OCI-LY7 (cell line): ENCODE data around the gene NHLRC4. TPM values are rescaled to one million over a fixed set of nuclear protein-coding genes. Genes with fewer than 3 reads are reported as not detected.
A peak's percentile ranks its signal among the peaks of the same experiment; 100 is the strongest.

ENCODE experiments used
- BruUV-seq: library from RNA; stranded (reverse); fragments of 400-500 nt; replicated peaks from 2 replicates; lab custom pipeline; 2021; lab: Mats Ljungman, UMichigan
- CTCF ChIA-PET: fragments of 300-600 bp; sonication (Branson Sonifier 250); formaldehyde crosslinking; loops from one replicate; lab custom pipeline; 2022; ENCODE audit warnings: antibody characterized with exemption; ENCODE audit not compliant: unreplicated experiment; lab: Charles Lee
- POLR2A ChIA-PET: fragments of 300-600 bp; sonication (Branson Sonifier 250); formaldehyde crosslinking; loops from one replicate; lab custom pipeline; 2022; ENCODE audit warnings: antibody characterized with exemption; lab: Charles Lee
- DNase-seq: peaks from one replicate; pipeline ENCODE4 v3.0.0-alpha.2; 2015; ENCODE audit warnings: low spot score
- H2AFZ ChIP-seq: fragments of 200-600 bp; sonication (generic), shearing (Covaris generic); 2 replicates; pipeline ENCODE4 v1.6.1; 2014; ENCODE audit warnings: mild to moderate bottlenecking, antibody characterized with exemption, low read length, moderate library complexity
- H3K27ac ChIP-seq: fragments of 200-600 bp; sonication (generic); 2 replicates; pipeline ENCODE4 v1.5.1; 2014; ENCODE audit warnings: mixed run types, low read depth, mild to moderate bottlenecking, moderate library complexity, low read length, inconsistent platforms; ENCODE audit not compliant: poor library complexity, severe bottlenecking
- H3K36me3 ChIP-seq: fragments of 200-600 bp; sonication (generic); 2 replicates; pipeline ENCODE4 v1.6.1; 2014; ENCODE audit warnings: mild to moderate bottlenecking, antibody characterized with exemption, low read length, moderate library complexity, mixed read lengths; ENCODE audit not compliant: insufficient read depth
- H3K4me1 ChIP-seq: fragments of 200-600 bp; sonication (generic); 2 replicates; pipeline ENCODE4 v1.5.1; 2014; ENCODE audit warnings: mild to moderate bottlenecking, low read length; ENCODE audit not compliant: insufficient read depth, poor library complexity, severe bottlenecking
- H3K4me2 ChIP-seq: fragments of 200-600 bp; sonication (generic); 2 replicates; pipeline ENCODE4 v1.6.1; 2014; ENCODE audit warnings: mild to moderate bottlenecking, low read length
- H3K4me3 ChIP-seq: fragments of 200-600 bp; sonication (generic); 2 replicates; pipeline ENCODE4 v1.5.1; 2014; ENCODE audit warnings: mild to moderate bottlenecking, low read depth, low read length; ENCODE audit not compliant: poor library complexity, severe bottlenecking
- H3K79me2 ChIP-seq: fragments of 200-600 bp; sonication (generic); 2 replicates; pipeline ENCODE4 v1.6.1; 2016; ENCODE audit warnings: low read depth, mild to moderate bottlenecking, low read length, moderate library complexity, mixed read lengths; ENCODE audit not compliant: insufficient read depth
- H3K9me2 ChIP-seq: fragments of 200-600 bp; sonication (generic); 2 replicates; pipeline ENCODE4 v1.6.1; 2016; ENCODE audit warnings: mild to moderate bottlenecking, low read length, mixed read lengths; ENCODE audit not compliant: insufficient read depth
- H3K9me3 ChIP-seq: fragments of 200-600 bp; sonication (generic); 2 replicates; pipeline ENCODE4 v1.6.1; 2014; ENCODE audit warnings: mild to moderate bottlenecking, mixed run types, low read length, mixed read lengths
- H4K20me1 ChIP-seq: fragments of 200-600 bp; sonication (generic); 2 replicates; pipeline ENCODE4 v1.6.1; 2014; ENCODE audit warnings: mild to moderate bottlenecking, antibody characterized with exemption, low read length, moderate library complexity, mixed read lengths; ENCODE audit not compliant: insufficient read depth
- CTCF ChIP-seq: fragments of 200-600 bp; sonication (generic); conservative IDR thresholded peaks from 2 replicates; pipeline ENCODE4 v1.5.1; 2014; ENCODE audit warnings: mild to moderate bottlenecking, antibody characterized with exemption, low read length, moderate library complexity, mixed read lengths
- EZH2phosphoT487 ChIP-seq: fragments of 200-600 bp; sonication (generic); IDR thresholded peaks from 2 replicates; pipeline ENCODE4 v1.6.1; 2018; ENCODE audit warnings: low read depth, borderline replicate concordance, mild to moderate bottlenecking, mixed run types, antibody characterized with exemption, low read length, moderate library complexity, mixed read lengths
- intact Hi-C: fragments of 100-400 bp; cut with micrococcal nuclease; formaldehyde crosslinking; loops from one replicate; pipeline ENCODE4 v1.10.0; 2022; ENCODE audit not compliant: unreplicated experiment
- total RNA-seq, 2 experiments: library from RNA; depleted of rRNA in 1 of 2; stranded (reverse); fragments of >200 nt in 1 of 2; shearing (Covaris generic) in 1 of 2; gene quantifications; 2 replicates each; pipeline ENCODE4 v1.2.3, GENCODE V29; 2014 to 2022

NHLRC4 gene
- total RNA-seq, 2 experiments from 2014 or later, result 2.5 to 3.7 TPM

DNA sequence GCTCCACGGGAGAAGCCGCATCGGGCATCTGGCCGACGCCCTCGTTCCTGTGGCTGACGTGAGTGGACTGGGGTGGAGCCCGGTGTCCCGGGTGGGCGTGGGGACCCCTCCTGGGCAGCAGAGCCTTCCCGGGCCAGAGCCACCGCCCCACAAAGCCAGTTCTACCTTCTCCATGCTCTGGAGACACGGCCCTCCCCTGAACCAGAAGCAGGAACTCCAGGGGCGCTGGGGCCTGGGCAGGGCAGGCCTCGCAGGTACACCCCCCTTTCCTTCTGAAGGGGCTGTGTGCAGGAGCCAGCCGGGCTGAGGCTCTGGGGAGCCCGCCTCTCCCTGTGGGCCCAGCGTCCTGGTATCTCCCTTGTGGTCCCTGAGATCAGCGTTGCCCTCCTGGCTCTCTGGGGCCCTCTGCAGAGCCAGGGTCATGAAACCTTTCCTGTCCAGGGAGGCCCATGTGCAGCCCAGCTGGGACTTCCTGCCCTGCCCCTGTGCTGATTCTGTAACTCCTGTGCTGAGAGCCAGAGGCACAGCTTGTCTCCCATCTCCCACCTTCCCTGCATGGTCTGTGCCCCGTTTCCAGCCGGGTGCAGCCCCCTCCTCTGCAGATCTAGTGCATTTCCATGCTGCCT lies 9.5 kb downstream of the NHLRC4 start:
- CTCF ChIA-PET, result interaction anchor here (0.6 kb wide), 1 partner anchor 140 kb away, joined by 12 read pairs; no protein-coding TSS in a partner anchor
- POLR2A ChIA-PET, result no interaction called here
- BruUV-seq, result no TSS peak

GRCh38 chr16:576823-577201 lies 10.0 kb downstream of the NHLRC4 start:
- no peak overlapping the region for H2AFZ ChIP-seq
- no peaks in the 10 kb centered on the region for H4K20me1 ChIP-seq
- H3K4me3 ChIP-seq, result no peak overlapping the region
- no TSS peak for BruUV-seq
- H3K36me3 ChIP-seq, result peaks cover 4% of the 10 kb centered on the region; the same call in 1 of the 2 replicates
- DNase-seq, result no peak
- no peak overlapping the region for H3K27ac ChIP-seq
- intact Hi-C loops, result no loop called here
- H3K79me2 ChIP-seq, result no peaks in the 10 kb centered on the region
- H3K4me1 ChIP-seq, result peaks cover 10% of the 10 kb centered on the region
- TF ChIP-seq CTCF (peak; percentile 35), EZH2phosphoT487 (no peak)
- H3K4me2 ChIP-seq, result no peak overlapping the region
- H3K9me2 ChIP-seq, result no peaks in the 10 kb centered on the region
- CTCF ChIA-PET, result interaction anchor here (0.6 kb wide), 1 partner anchor 139 kb away, joined by 12 read pairs; no protein-coding TSS in a partner anchor
- POLR2A ChIA-PET, result no interaction called here
- no peaks in the 10 kb centered on the region for H3K9me3 ChIP-seq

More for the DNA sequence above, 9.5 kb downstream of the NHLRC4 start:
- peaks cover 10% of the 10 kb centered on the region for H3K4me1 ChIP-seq
- no peak for TF ChIP-seq EZH2phosphoT487
- TF ChIP-seq CTCF, result no peak
- peaks cover 4% of the 10 kb centered on the region; the same call in 1 of the 2 replicates for H3K36me3 ChIP-seq
- no peak overlapping the region for H3K4me3 ChIP-seq
- no peak for DNase-seq
- no peak overlapping the region for H3K27ac ChIP-seq
- H4K20me1 ChIP-seq, result no peaks in the 10 kb centered on the region
- H3K9me2 ChIP-seq, result no peaks in the 10 kb centered on the region
- intact Hi-C loops, result no loop called here
- H2AFZ ChIP-seq, result no peak overlapping the region
- no peaks in the 10 kb centered on the region for H3K79me2 ChIP-seq
- H3K4me2 ChIP-seq, result no peak overlapping the region
- no peaks in the 10 kb centered on the region for H3K9me3 ChIP-seq

DNA sequence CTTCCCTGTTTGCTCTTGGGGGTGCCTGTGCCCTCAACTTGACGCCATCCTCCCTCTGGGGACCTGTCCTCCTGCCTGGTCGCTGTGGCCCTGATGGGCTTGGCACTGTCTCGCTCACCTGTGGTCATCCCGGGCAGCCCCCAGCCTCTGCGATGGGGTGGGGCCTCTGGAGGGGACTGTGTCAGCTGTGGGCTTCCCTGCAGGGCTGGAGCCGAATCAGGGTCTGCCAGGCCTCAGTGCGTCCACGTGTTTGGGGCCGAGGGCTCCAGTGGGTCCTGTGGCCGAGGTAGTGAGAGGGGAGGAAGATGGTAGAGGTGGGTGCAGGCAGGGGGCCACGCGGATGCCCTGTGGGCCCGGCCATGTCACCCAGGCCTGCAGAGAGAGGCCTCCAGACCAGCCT lies 11.0 kb downstream of the NHLRC4 start:
- Histone ChIP-seq H3K4me3 (no peak overlapping the region), H3K9me3 (no peaks in the 10 kb centered on the region), H2AFZ (no peak overlapping the region), H3K36me3 (peaks cover 4% of the 10 kb centered on the region; the same call in 1 of the 2 replicates), H3K27ac (no peak overlapping the region), H4K20me1 (no peaks in the 10 kb centered on the region), H3K9me2 (no peaks in the 10 kb centered on the region), H3K79me2 (no peaks in the 10 kb centered on the region), H3K4me2 (no peak overlapping the region), H3K4me1 (peaks cover 10% of the 10 kb centered on the region)
- ChIA-PET CTCF (no interaction called here), POLR2A (no interaction called here)
- TF ChIP-seq EZH2phosphoT487 (no peak), CTCF (no peak)
- intact Hi-C loops, result no loop called here
- DNase-seq, result no peak
- no TSS peak for BruUV-seq
